ENCODE measurements around the gene CSF1.

GRCh38 chr1:109897259-109897955 is 13.2 kb upstream of the CSF1 start:
- TF ChIP-seq CTCF (IDR thresholded peaks at IDR 0.05), result no peak
- TF ChIP-seq POLR2A (IDR thresholded peaks at IDR 0.05), result no peak
